Mucosa of descending colon (tissue), 3 donors: Measurements from ENCODE around the gene ATAD1. TPM values are rescaled to one million over a fixed set of nuclear protein-coding genes. Genes with fewer than 3 reads are reported as not detected.

ENCODE experiments used
- ATAC-seq: fragments of 200-7000 bp; cut with Tn5 transposase; one replicate; pipeline ENCODE4 v1.9.1; 2020; ENCODE audit warnings: mild to moderate bottlenecking, moderate library complexity
- DNase-seq, 3 donors: peaks; one replicate each; pipeline ENCODE4 v3.0.0-alpha.2; 2020
- H3K36me3 ChIP-seq: fragments of 200-600 bp; one replicate; pipeline ENCODE4 v1.8.0; 2021; ENCODE audit warnings: low read depth, mild to moderate bottlenecking
- H3K4me1 ChIP-seq: fragments of 200-600 bp; one replicate; pipeline ENCODE4 v1.8.0; 2021; ENCODE audit warnings: low read depth, mild to moderate bottlenecking
- H3K4me3 ChIP-seq: fragments of 200-600 bp; one replicate; pipeline ENCODE4 v1.8.0; 2021; ENCODE audit warnings: mild to moderate bottlenecking
- H3K9me3 ChIP-seq: fragments of 200-600 bp; one replicate; pipeline ENCODE4 v1.8.0; 2021; ENCODE audit warnings: mild to moderate bottlenecking
- intact Hi-C, 2 donors: fragments of 100-400 bp; cut with DNase I in 1 of 2; cut with micrococcal nuclease in 1 of 2; formaldehyde crosslinking; loops; one replicate each; pipeline versions ENCODE4 v1.11.0 to v1.11.1; 2022; cut with DNase I, micrococcal nuclease
- total RNA-seq, 3 donors: library from RNA; stranded (reverse); fragmentation: NEBNext Ultra II Directional in 2 of 3; extraction: Animal tissue kit (Norgen Biotek cat#: 25700) in 2 of 3; gene quantifications; one replicate each; pipeline versions ENCODE4 v1.2.1 to v1.2.4, GENCODE V29; 2021 to 2023
- TF ChIP-seq, protein P1 (sequence below): fragments of 200-600 bp; IDR thresholded peaks from one replicate; pipeline ENCODE4 v1.8.0; 2022; ENCODE audit warnings: antibody characterized with exemption, mild to moderate bottlenecking
- donor health status: DM: no; HTN: no; CAD: no; lungs with moderate emphysema.
- donor health status: DM: no; HTN: no; CAD: no.
- donor health status: DM: no; HTN: yes; CAD: no.

The ATAD1 gene
- total RNA-seq, 3 donors from 2014 or later = 47.7 to 60.6 (median 51.6) TPM

- TF ChIP-seq, protein P1, sequence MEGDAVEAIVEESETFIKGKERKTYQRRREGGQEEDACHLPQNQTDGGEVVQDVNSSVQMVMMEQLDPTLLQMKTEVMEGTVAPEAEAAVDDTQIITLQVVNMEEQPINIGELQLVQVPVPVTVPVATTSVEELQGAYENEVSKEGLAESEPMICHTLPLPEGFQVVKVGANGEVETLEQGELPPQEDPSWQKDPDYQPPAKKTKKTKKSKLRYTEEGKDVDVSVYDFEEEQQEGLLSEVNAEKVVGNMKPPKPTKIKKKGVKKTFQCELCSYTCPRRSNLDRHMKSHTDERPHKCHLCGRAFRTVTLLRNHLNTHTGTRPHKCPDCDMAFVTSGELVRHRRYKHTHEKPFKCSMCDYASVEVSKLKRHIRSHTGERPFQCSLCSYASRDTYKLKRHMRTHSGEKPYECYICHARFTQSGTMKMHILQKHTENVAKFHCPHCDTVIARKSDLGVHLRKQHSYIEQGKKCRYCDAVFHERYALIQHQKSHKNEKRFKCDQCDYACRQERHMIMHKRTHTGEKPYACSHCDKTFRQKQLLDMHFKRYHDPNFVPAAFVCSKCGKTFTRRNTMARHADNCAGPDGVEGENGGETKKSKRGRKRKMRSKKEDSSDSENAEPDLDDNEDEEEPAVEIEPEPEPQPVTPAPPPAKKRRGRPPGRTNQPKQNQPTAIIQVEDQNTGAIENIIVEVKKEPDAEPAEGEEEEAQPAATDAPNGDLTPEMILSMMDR = no peak
- no peaks in the 10 kb centered on the region for H3K9me3 ChIP-seq
- H3K4me1 ChIP-seq = no peaks in the 10 kb centered on the region
- DNase-seq = peak; percentile 92 to 95 (median 95)
- H3K4me3 ChIP-seq = peak within 1 kb of the TSS; percentile 84
- intact Hi-C loops = loop anchor here in 1 of 2 donors (5.0 to 10.0 kb wide), 2 partner anchors 362 to 524 kb away; no protein-coding TSS in a partner anchor
- ATAC-seq = peak; percentile 76
- H3K36me3 ChIP-seq = no peaks in the 10 kb centered on the region
These were observed 45.3 kb upstream of the ATAD1 start, which contains the start of the genes KLLN and PTEN for GRCh38 chr10:87863053-87863943. Gene KLLN, minus strand, starts transcription at chr10:87863533. Its CDS starts 1,046 bp downstream, at chr10:87862487. Gene PTEN, plus strand, starts transcription at chr10:87863625. Its CDS starts 845 bp downstream, at chr10:87864470.

DNA sequence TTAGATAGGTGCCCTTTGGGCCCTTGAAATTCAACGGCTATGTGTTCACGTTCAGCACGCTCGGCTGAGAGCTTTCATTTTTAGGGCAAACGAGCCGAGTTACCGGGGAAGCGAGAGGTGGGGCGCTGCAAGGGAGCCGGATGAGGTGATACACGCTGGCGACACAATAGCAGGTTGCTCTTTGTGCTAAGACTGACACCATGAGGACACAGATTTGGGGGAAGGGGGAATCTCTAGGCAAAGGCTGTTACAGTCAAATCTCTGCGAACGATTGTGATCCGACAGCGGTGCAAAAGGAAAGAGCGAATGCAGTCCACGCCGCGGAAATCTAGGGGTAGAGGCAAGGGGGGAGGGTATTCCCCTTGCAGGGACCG, 44.6 kb upstream of the ATAD1 start:
- ATAC-seq (peak; percentile 30), DNase-seq (no peak)
- H3K4me3 ChIP-seq = peak overlapping the region; percentile 84
- H3K36me3 ChIP-seq = no peaks in the 10 kb centered on the region
- H3K9me3 ChIP-seq = no peaks in the 10 kb centered on the region
- intact Hi-C loops = loop anchor here in 1 of 2 donors (5.0 to 10.0 kb wide), 2 partner anchors 362 to 525 kb away; no protein-coding TSS in a partner anchor
- TF ChIP-seq, protein P1 = no peak
- no peaks in the 10 kb centered on the region for H3K4me1 ChIP-seq

DNA sequence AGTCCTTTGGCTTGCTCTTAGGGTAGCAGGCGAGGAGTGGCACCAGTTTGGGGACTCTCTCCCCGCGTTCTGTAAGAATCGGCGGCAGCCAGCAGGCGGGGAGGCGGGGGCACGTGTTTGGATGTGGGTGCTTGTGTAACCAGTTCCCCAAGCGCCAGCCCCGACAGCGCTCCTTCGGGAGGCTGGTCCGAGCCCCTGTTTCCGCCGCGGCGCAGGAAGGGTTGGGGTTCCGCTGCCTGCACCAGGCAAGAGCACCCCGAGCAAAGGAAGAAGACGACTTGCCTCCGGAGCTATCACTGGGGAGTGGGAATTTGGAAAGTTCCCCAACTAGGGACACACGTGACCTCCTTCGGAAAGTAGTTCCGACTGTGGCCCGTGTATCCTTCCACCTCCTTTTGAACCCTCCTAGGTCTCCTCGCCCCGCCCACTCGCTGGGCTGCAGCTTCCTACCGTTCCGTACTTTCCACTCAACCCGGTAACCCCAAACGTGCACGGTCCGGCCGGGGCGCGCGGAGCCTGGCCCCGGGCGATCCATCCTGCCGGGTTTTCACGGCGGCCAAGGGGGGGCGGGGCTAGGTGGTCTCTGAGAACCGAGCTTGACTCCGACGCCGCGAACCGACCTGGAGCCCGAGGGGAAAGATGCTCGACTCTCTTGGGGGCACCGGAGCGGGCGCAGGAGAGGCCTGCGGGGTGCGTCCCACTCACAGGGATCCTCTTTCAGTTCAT, 44.1 kb upstream of the ATAD1 start:
- H3K4me3 ChIP-seq = peak overlapping the region; percentile 84
- H3K9me3 ChIP-seq = no peaks in the 10 kb centered on the region
- DNase-seq (peak; percentile 98 to 99 (median 98)), ATAC-seq (peak; percentile 84)
- intact Hi-C loops = loop anchor here in 1 of 2 donors (5.0 to 10.0 kb wide), 2 partner anchors 363 to 525 kb away; no protein-coding TSS in a partner anchor
- H3K4me1 ChIP-seq = no peaks in the 10 kb centered on the region
- no peaks in the 10 kb centered on the region for H3K36me3 ChIP-seq
- TF ChIP-seq, protein P1 = no peak

- no peaks in the 10 kb centered on the region for H3K36me3 ChIP-seq
- intact Hi-C loops = loop anchor here in 1 of 2 donors (5.0 to 10.0 kb wide), 2 partner anchors 363 to 526 kb away; no protein-coding TSS in a partner anchor
- ATAC-seq = peak; percentile 29
- H3K4me1 ChIP-seq = no peaks in the 10 kb centered on the region
- DNase-seq = peak; percentile 79 to 87 (median 79)
- TF ChIP-seq, protein P1 = no peak
- H3K4me3 ChIP-seq = peak overlapping the region; percentile 84
- H3K9me3 ChIP-seq = no peaks in the 10 kb centered on the region
These were observed 43.5 kb upstream of the ATAD1 start for GRCh38 chr10:87861566-87861952.

DNA sequence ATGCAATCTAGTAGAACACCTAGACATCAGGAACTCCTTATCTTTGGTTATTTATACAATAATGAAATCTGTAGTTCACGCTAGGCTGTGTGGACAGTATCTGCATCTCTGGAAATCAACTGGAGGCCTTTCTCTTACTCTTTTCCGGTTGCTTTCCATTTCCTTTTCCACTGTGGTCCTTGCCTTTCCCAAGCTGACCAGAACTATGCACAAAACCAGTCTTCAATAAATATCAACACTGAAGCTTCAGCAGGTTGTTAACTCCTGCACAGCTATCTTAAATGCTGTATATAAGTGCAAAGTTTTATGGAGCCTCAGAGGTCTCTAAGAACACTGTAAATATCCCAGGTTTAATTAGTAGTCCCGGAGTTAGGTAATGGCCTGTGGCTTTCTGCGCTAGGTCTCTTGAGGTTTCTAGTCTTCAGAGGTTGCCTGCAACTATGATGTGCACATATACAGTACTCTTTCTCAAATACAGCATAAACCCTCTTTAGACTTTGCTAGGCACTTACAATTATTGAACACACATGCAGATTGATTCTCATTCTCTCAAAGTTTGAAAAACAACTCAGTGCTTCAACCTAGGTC, 42.9 kb upstream of the ATAD1 start:
- intact Hi-C loops = loop anchor here in 1 of 2 donors (5.0 to 10.0 kb wide), 2 partner anchors 364 to 526 kb away; no protein-coding TSS in a partner anchor
- TF ChIP-seq, protein P1 = no peak
- no peak for DNase-seq

More for the DNA sequence above, 42.9 kb upstream of the ATAD1 start:
- Histone ChIP-seq H3K36me3 (no peaks in the 10 kb centered on the region), H3K9me3 (no peaks in the 10 kb centered on the region), H3K4me3 (no peak overlapping the region), H3K4me1 (no peaks in the 10 kb centered on the region)
- ATAC-seq = no peak
